ENCODE data around the gene SKI. TPM values are rescaled to one million over a fixed set of nuclear protein-coding genes. Genes with fewer than 3 reads are reported as not detected.

Gene SKI
- total and polyA plus RNA-seq, 2 of the 4 experiments (the other 2 are of a cell fraction), result 2.3 to 20.1 TPM

- no peak for TF ChIP-seq MXI1 (IDR thresholded peaks at IDR 0.05; ENCODE audit: borderline replicate concordance, low read depth, low read length)
- no peak for TF ChIP-seq MAFK (IDR thresholded peaks at IDR 0.05; ENCODE audit: low read depth, low read length)
These were observed 42.0 kb upstream of the SKI start (continued) for GRCh38 chr1:2185880-2186855.

GRCh38 chr1:2186901-2187300 lies 41.2 kb upstream of the SKI start:
- CTCF ChIA-PET, result no interaction called here
- H3K14ac ChIP-seq (replicated peaks; ENCODE audit: low read depth, low read length), result no peak overlapping the region
- no peak overlapping the region for H2AFZ ChIP-seq (replicated peaks; ENCODE audit: low read length, poor library complexity)
- no peak overlapping the region for H2BK120ac ChIP-seq (ENCODE audit: low read depth, low read length)
- peaks cover 9 to 28% of the 10 kb centered on the region in 2 experiments for H3K79me1 ChIP-seq (ENCODE audit: low read depth in 1 of 2, low read length in 2 of 2)
- no peak overlapping the region for H2BK5ac ChIP-seq (ENCODE audit: low read depth, low read length, poor library complexity, severe bottlenecking)
- H3K23ac ChIP-seq (ENCODE audit: low read depth, low read length), result no peak overlapping the region
- 0 out of 2 replicates have a peak, but pooled peaks cover 2% of the 10 kb centered on the region for H3K9me1 ChIP-seq (ENCODE audit: insufficient read depth, low read length)
- H3K9me3 ChIP-seq (ENCODE audit: control insufficient read depth, insufficient read depth, low read length), result no peaks in the 10 kb centered on the region
- H2AK5ac ChIP-seq (ENCODE audit: low read depth, low read length), result no peak overlapping the region
- intact Hi-C loops (cut with micrococcal nuclease) (no loop called here), dilution Hi-C loops (cut with HindIII; ENCODE audit: low sequenced_read_pairs, unreplicated experiment) (no loop called here), in situ Hi-C loops (cut with MboI; ENCODE audit: low sequenced_read_pairs) (loop anchor here (25.0 kb wide), 1 partner anchor 350 kb away; the partner anchor contains the start of genes HES5 and PANK4)
- no peak overlapping the region for H2BK20ac ChIP-seq (ENCODE audit: low read depth, low read length)
- H3K18ac ChIP-seq (ENCODE audit: low read depth, low read length), result no peak overlapping the region
- H3K56ac ChIP-seq (ENCODE audit: extremely low read depth, insufficient read depth, low read length), result no peak overlapping the region
- H4K5ac ChIP-seq (ENCODE audit: low read depth, low read length), result no peak overlapping the region
- H3K4ac ChIP-seq (ENCODE audit: low read depth, low read length), result no peak overlapping the region
- DNase-seq (no peak), ATAC-seq (ENCODE audit: low read depth) (no peak)
- no peak overlapping the region for H2AK9ac ChIP-seq (replicated peaks; ENCODE audit: low read depth, low read length, poor library complexity)
- H3K27ac ChIP-seq (ENCODE audit: insufficient read depth, low read length), result no peak overlapping the region
- H4K91ac ChIP-seq (ENCODE audit: insufficient read depth, low read depth, low read length), result no peak overlapping the region
- no peak overlapping the region for H3K4me3 ChIP-seq (ENCODE audit: insufficient read depth, low read depth, low read length)
- H3K4me1 ChIP-seq (ENCODE audit: control insufficient read depth, insufficient read depth, low read length), result peaks cover 16% of the 10 kb centered on the region
- 0 out of 2 replicates have a peak, but pooled peaks cover 12% of the 10 kb centered on the region for H4K20me1 ChIP-seq (ENCODE audit: insufficient read depth, low read length)
- H3K9ac ChIP-seq (ENCODE audit: low read depth, low read length), result no peak overlapping the region
- H3K36me3 ChIP-seq (ENCODE audit: control insufficient read depth, insufficient read depth, low read length), result peaks cover 9% of the 10 kb centered on the region; the same call in 1 of the 2 replicates
- POLR2A ChIA-PET (ENCODE audit: unreplicated experiment), result no interaction called here
- no peak overlapping the region for H3K4me2 ChIP-seq (ENCODE audit: low read depth, low read length)
- BruUV-seq (replicated peaks), result no TSS peak
- H4K8ac ChIP-seq (ENCODE audit: low read depth in 2 of 2, low read length in 2 of 2), result no peak overlapping the region
- H2BK15ac ChIP-seq (ENCODE audit: low read depth, low read length), result no peak overlapping the region
- H3K27me3 ChIP-seq (ENCODE audit: control insufficient read depth, insufficient read depth, low read length), result no peaks in the 10 kb centered on the region
- WGBS, 2 experiments (ENCODE audit: extremely low coverage in 2 of 2, insufficient read length in 1 of 2), result 100% methylated on average over 1 of the region's 9 CpGs; no CpG with 5 or more reads in 1 of the 2 experiments
- no peak for TF ChIP-seq RCOR1 (IDR thresholded peaks at IDR 0.05; ENCODE audit: insufficient replicate concordance, low read length)
- no peak for TF ChIP-seq MAFK (IDR thresholded peaks at IDR 0.05; ENCODE audit: low read depth, low read length)
- no peak for TF ChIP-seq USF2 (IDR thresholded peaks at IDR 0.05; ENCODE audit: low read depth, low read length)
- no peak for TF ChIP-seq POLR2A (IDR thresholded peaks at IDR 0.05; ENCODE audit: low read depth, low read length)
- TF ChIP-seq CHD1 (IDR thresholded peaks at IDR 0.05; ENCODE audit: low read depth, low read length), result no peak
- TF ChIP-seq MAZ (IDR thresholded peaks at IDR 0.05; ENCODE audit: borderline replicate concordance, low read depth, low read length), result no peak
- no peak for TF ChIP-seq CTCF (conservative IDR thresholded peaks at IDR 0.05; ENCODE audit: low read depth, low read length)
- TF ChIP-seq CEBPB (IDR thresholded peaks at IDR 0.05; ENCODE audit: low read depth, low read length), result no peak
- TF ChIP-seq FOS (IDR thresholded peaks at IDR 0.05; ENCODE audit: low read depth, low read length), result no peak
- no peak for TF ChIP-seq ELK1 (IDR thresholded peaks at IDR 0.05; ENCODE audit: borderline replicate concordance, low read depth, low read length)
- no peak for TF ChIP-seq RAD21 (IDR thresholded peaks at IDR 0.05; ENCODE audit: low read length)
